Upper lobe of left lung (tissue), 4 donors: ENCODE results near the gene VSIR.

Source experiments
- EP300 ChIP-seq, 4 donors: sonication (generic); formaldehyde crosslinking; IDR thresholded peaks; one replicate each; pipeline ENCODE4 v1.5.1; 2017; ENCODE audit warnings: antibody characterized with exemption in 4 of 4, control low read depth in 2 of 4
- POLR2AphosphoS5 ChIP-seq, 2 donors: sonication (generic); formaldehyde crosslinking; IDR thresholded peaks; one replicate each; pipeline ENCODE4 v1.5.1; 2017; ENCODE audit warnings: antibody characterized with exemption in 2 of 2

GRCh38 chr10:71747551-71748523 is 25.5 kb downstream of the VSIR start:
- TF ChIP-seq EP300 (IDR thresholded peaks at IDR 0.05), result no peak
- TF ChIP-seq POLR2AphosphoS5 (IDR thresholded peaks at IDR 0.05), result peak in 1 of 2 donors; percentile 38
